H4 (cell line): ENCODE results near the gene PTPRN2. TPM values are rescaled to one million over a fixed set of nuclear protein-coding genes. Genes with fewer than 3 reads are reported as not detected.

Experiments
- DNase-seq: peaks from one replicate; pipeline ENCODE4 v3.0.0-alpha.2; 2015; ENCODE audit warnings: low spot score
- total RNA-seq: library from RNA; depleted of rRNA; stranded (reverse); fragments of >200 nt; shearing (Covaris generic); gene quantifications from 2 replicates; pipeline ENCODE4 v1.2.3, GENCODE V29; 2014

The PTPRN2 gene
- total RNA-seq, 1 experiment from 2014 or later, result 0.97 TPM

- DNase-seq, result no peak
Measured at GRCh38 chr7:158576050-158576762, 11.4 kb downstream of the PTPRN2 start.

GRCh38 chr7:158574308-158575036, 13.2 kb downstream of the PTPRN2 start:
- DNase-seq, result no peak

GRCh38 chr7:158573310-158573709, 14.3 kb downstream of the PTPRN2 start:
- no peak for DNase-seq

GRCh38 chr7:158572000-158572828, 15.4 kb downstream of the PTPRN2 start:
- DNase-seq, result peak; percentile 39

DNA sequence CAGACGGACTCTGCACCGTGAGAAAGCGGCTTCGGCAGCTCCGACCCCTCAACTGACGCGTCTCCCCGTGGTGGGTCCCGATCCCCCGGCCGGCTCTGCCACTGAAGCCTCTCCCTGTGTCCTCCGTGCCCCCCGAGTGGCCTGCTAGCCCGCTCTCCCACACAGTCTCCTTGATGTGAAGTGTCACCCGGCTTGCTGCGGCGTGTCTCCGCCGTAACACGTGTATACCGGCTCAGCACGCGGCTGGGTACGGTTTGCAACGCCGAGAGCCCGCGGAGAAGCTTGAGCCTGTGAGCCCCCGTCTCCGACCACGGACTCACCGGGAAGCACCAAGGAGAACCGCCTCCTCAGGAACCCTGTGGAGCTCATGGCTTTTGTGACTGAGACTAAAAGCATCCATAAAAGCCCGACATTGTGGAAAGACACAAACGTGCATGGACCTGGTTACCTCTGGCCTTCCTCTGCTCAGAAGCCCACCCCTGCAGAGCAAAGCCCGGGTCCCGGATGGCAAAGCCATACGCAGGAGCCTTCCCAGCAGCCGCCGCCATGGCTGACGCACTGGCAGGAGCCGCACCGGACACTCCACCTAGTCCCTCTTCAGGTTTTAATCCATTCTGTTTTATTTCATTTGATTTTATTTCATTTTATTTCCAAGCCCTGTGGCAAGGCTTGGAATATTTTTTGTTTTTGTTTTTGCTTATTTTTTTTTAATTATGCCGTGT, 17.0 kb downstream of the PTPRN2 start:
- DNase-seq, result no peak

DNA sequence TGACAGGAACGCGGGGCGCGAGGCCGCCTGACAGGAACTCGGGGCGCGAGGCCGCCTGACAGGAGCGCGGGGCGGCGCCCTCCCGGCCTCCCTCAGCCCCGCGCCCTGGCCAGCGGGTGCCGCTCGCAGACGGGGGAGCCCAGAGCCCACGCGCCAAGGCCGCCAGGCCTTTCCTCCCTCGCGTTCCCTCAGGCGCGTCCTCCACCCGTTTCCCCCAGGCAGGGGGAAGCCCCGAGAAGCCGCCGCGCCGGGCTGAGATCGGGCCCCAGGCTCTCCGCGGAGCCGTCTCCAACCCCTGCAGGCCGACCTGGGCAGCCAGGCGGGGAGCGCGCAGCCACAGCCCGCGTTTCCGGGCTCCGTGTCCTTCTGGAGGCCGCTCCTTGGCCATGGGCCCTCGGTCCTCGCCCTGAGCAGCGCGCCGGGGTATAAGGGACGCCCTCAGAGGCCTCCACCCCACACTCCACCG, 17.7 kb downstream of the PTPRN2 start:
- no peak for DNase-seq

- DNase-seq, result no peak
Measured at GRCh38 chr7:158568974-158569857, 18.4 kb downstream of the PTPRN2 start.

GRCh38 chr7:158567153-158567603, 20.4 kb downstream of the PTPRN2 start:
- DNase-seq, result no peak

DNA sequence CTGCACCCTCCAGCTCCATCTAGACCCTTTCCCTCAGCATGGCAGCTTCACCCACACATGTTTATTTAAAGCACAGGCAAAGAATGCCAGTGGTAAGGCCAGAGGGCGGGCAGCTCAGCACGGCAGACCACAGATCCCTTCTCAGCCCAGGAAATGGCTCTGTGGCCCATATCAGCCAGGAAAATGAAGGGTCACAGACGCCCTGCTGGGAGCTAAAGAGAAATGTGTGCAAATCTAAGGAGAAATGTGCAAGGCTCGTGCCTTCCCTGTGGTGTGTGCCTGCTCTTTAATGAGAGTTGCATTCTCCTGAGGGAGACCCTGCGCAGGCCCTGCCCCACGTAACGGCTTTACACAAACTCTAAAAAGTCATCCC, 23.0 kb downstream of the PTPRN2 start:
- DNase-seq, result peak; percentile 87

DNA sequence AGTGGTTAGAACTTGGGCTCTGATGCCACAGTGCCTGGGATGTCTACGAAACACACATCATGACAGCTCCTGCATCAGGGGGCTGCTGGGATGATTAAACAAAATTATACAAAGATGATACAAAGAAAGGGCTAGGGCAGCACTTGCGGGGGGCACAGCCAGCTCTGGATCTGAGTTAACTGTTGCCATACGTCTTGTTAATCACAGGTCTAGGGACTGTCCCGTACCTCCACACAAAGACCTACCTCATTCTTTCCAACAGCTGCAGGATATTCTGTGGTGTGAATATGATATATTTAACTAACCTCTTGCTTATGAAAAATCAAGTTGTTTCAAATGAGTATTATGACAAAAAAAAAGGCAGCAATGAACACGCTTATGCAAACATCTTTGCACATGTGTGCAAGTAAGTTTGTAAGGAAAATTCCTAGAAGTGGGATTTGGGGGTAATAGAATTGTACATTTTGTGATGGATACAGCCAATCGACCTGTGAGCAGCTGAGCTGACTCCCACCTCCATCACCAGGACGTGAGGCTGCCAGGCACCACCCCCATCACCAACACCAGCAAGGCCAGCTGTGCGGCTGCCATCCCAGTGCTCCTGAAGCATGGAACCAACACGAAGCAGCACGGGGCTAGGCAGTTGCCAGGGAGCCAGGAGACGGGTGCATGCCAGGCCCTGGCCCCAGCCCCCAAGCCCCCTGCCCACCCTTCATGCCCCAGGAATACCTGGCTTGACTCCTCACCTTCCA, 23.5 kb downstream of the PTPRN2 start:
- no peak for DNase-seq

GRCh38 chr7:158563051-158563450, 24.6 kb downstream of the PTPRN2 start:
- no peak for DNase-seq

DNA sequence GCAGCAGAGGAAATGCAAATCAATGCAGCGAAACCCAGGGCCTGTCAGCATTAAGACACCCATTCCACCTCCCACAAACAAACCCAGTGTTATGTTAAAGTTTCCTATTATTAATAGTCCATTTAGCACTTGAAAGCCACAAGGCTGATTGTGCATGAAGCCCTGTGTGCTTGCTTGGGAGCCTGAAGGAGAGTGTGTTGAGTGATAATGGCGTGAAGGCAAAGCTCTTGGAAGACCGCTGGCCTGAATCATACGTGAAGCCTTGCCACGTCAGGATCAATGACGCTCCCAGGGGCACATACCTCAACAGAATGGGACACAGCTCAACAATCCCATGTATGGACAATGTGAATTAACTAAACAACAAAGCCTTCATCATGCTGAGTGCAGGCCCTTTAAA, 25.1 kb downstream of the PTPRN2 start:
- no peak for DNase-seq

- no peak for DNase-seq
Measured at GRCh38 chr7:158561659-158562058, 26.0 kb downstream of the PTPRN2 start.

DNA sequence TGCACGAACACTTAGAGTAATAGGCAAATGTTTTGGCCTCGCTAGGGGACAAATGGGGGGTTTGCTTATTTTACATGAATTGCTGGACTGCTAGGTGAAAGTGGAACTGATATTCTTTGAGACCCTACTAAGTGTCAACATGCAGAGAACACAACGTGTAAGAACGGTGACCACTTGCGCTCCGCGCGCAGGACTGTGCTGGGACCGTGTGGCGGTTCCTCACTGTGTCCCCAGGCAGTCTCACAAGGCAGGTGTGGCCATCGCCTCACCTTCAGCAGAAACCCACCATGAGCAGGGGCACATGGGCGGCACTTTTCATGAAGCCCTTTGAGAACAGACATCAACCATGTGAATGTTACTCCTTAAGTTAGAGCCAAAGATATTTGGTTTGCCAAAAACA, 27.2 kb downstream of the PTPRN2 start:
- DNase-seq, result no peak

GRCh38 chr7:158559356-158559755, 28.3 kb downstream of the PTPRN2 start:
- no peak for DNase-seq

GRCh38 chr7:158558816-158559215, 28.8 kb downstream of the PTPRN2 start:
- no peak for DNase-seq

GRCh38 chr7:158557441-158557755, 30.2 kb downstream of the PTPRN2 start:
- no peak for DNase-seq

DNA sequence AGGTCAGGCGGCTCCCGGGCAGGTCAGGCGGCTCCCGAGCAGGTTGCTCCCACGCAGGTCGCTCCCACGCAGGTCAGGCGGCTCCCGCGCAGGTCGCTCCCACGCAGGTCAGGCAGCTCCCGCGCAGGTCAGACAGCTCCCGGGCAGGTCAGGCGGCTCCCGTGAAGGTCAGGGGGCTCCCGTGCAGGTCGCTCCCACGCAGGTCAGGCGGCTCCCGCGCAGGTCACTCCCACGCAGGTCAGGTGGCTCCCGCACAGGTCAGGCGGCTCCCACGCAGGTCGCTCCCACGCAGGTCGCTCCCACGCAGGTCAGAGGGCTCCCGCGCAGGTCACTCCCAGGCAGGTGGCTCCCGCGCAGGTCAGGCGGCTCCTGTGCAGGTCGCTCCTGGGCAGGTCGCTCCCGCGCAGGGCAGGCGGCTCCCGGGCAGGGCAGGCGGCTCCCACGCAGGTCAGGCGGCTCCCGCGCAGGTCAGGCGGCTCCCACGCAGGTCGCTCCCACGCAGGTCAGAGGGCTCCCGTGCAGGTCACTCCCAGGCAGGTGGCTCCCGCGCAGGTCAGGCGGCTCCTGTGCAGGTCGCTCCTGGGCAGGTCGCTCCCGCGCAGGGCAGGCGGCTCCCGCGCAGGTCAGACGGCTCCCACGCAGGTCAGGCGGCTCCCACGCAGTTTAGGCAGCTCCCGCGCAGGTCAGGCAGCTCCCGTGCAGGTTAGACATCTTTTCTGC, 30.7 kb downstream of the PTPRN2 start:
- no peak for DNase-seq

GRCh38 chr7:158555034-158555520, 32.5 kb downstream of the PTPRN2 start:
- DNase-seq, result no peak
